B cell (primary cell): ENCODE data around the gene PPP6R1. TPM values are rescaled to one million over a fixed set of nuclear protein-coding genes. Genes with fewer than 3 reads are reported as not detected.

Experiments
- ATAC-seq: fragments of 200-7000 bp; cut with Tn5 transposase; one replicate; pipeline ENCODE4 v1.10.0; 2021; ENCODE audit warnings: low read depth, mild to moderate bottlenecking, moderate number of reproducible peaks, moderate library complexity
- CTCF ChIA-PET: fragments of 350-600 bp; sonication (Branson Sonifier 250); formaldehyde crosslinking; loops from one replicate; lab custom pipeline; 2021; ENCODE audit warnings: antibody characterized with exemption, inconsistent platforms; lab: Charles Lee
- POLR2A ChIA-PET: fragments of 350-600 bp; sonication (Branson Sonifier 250); formaldehyde crosslinking; loops from one replicate; lab custom pipeline; 2021; ENCODE audit warnings: antibody characterized with exemption; lab: Charles Lee
- DNase-seq: peaks from one replicate; pipeline ENCODE4 v3.0.0; 2013
- H2AFZ ChIP-seq: 2 replicates; pipeline ENCODE4 v1.6.1; 2012; ENCODE audit warnings: mild to moderate bottlenecking, low read depth, low read length; ENCODE audit not compliant: insufficient read depth, poor library complexity, severe bottlenecking
- H3K27ac ChIP-seq, 2 donors: 1 replicate in 1 of 2; 2 replicates in 1 of 2; pipeline ENCODE4 v1.5.1; 2012 to 2013; ENCODE audit warnings: low read length in 2 of 2, mild to moderate bottlenecking in 2 of 2, moderate library complexity in 1 of 2
- H3K27me3 ChIP-seq, 4 experiments: fragments of 200-600 bp in 1 of 4; sonication (generic) in 1 of 4; replicated peaks in 1 of 4; 1 replicate in 2 of 4; 2 replicates in 2 of 4; pipeline versions ENCODE4 v1.6.1 to v1.7.0; 2013 to 2016; ENCODE audit warnings: low read length in 3 of 4, mild to moderate bottlenecking in 2 of 4, mixed read lengths in 1 of 4, moderate library complexity in 1 of 4; ENCODE audit not compliant: insufficient read depth in 4 of 4, control insufficient read depth in 3 of 4; ENCODE audit errors: control extremely low read depth in 1 of 4
- H3K36me3 ChIP-seq, 2 experiments: replicated peaks in 1 of 2; 1 replicate in 1 of 2; 2 replicates in 1 of 2; pipeline versions ENCODE4 v1.6.1 to v1.7.1; 2013; ENCODE audit warnings: low read length in 1 of 2; ENCODE audit not compliant: insufficient read depth in 2 of 2, control insufficient read depth in 1 of 2; ENCODE audit errors: control extremely low read depth in 1 of 2, extremely low read depth in 1 of 2
- H3K4me1 ChIP-seq, 2 donors: fragments of 200-600 bp in 1 of 2; sonication (generic) in 1 of 2; 1 replicate in 1 of 2; 2 replicates in 1 of 2; pipeline versions ENCODE4 v1.5.1 to v1.6.1; 2013 to 2017; ENCODE audit warnings: low read length in 2 of 2; ENCODE audit not compliant: control insufficient read depth in 2 of 2, insufficient read depth in 2 of 2
- H3K4me2 ChIP-seq: replicated peaks from 2 replicates; pipeline ENCODE3; 2012; ENCODE audit warnings: mild to moderate bottlenecking, low read depth, low read length; ENCODE audit not compliant: poor library complexity, severe bottlenecking
- H3K4me3 ChIP-seq, 5 experiments: fragments of 200-600 bp in 1 of 5; sonication (generic) in 1 of 5; 1 replicate in 3 of 5; 2 replicates in 2 of 5; pipeline versions ENCODE4 v1.5.1 to v1.7.0; 2011 to 2016; ENCODE audit warnings: low read length in 4 of 5, mild to moderate bottlenecking in 4 of 5, low read depth in 2 of 5, control low read depth in 1 of 5, moderate library complexity in 1 of 5; ENCODE audit not compliant: insufficient read depth in 1 of 5; ENCODE audit errors: control extremely low read depth in 1 of 5, extremely low read depth in 1 of 5
- H3K79me2 ChIP-seq: fragments of 200-600 bp; sonication (generic); one replicate; pipeline ENCODE4 v1.6.0; 2016; ENCODE audit warnings: low read length; ENCODE audit not compliant: control insufficient read depth, insufficient read depth
- H3K9ac ChIP-seq: fragments of 200-600 bp; sonication (generic); 2 replicates; pipeline ENCODE4 v1.6.1; 2017; ENCODE audit warnings: mild to moderate bottlenecking, low read length, moderate library complexity
- H3K9me3 ChIP-seq, 3 donors: one replicate each; pipeline versions ENCODE4 v1.6.1 to v1.7.1; 2013; ENCODE audit warnings: low read length in 2 of 3; ENCODE audit not compliant: control insufficient read depth in 2 of 3, insufficient read depth in 1 of 3; ENCODE audit errors: control extremely low read depth in 1 of 3
- H4K20me1 ChIP-seq: 2 replicates; pipeline ENCODE4 v1.6.0; 2012; ENCODE audit warnings: mild to moderate bottlenecking, low read length; ENCODE audit not compliant: insufficient read depth, control insufficient read depth, poor library complexity, severe bottlenecking
- H3K27ac Mint-ChIP-seq: one replicate; pipeline ENCODE4 v1.8.0; 2021; ENCODE audit warnings: mixed read lengths
- H3K27me3 Mint-ChIP-seq: one replicate; pipeline ENCODE4 v1.8.0; 2021; ENCODE audit warnings: mixed read lengths
- H3K4me1 Mint-ChIP-seq: one replicate; pipeline ENCODE4 v1.8.0; 2021; ENCODE audit warnings: mixed read lengths
- H3K4me3 Mint-ChIP-seq: one replicate; pipeline ENCODE4 v1.8.0; 2021; ENCODE audit warnings: mixed read lengths
- H3K9me3 Mint-ChIP-seq: one replicate; pipeline ENCODE4 v1.8.0; 2022; ENCODE audit warnings: mixed read lengths; ENCODE audit not compliant: insufficient read depth
- EZH2 ChIP-seq: IDR thresholded peaks from 2 replicates; pipeline ENCODE4 v1.6.1; 2012; ENCODE audit warnings: borderline replicate concordance, low read depth, mild to moderate bottlenecking, moderate library complexity, low read length; ENCODE audit not compliant: insufficient read depth, poor library complexity, severe bottlenecking
- WGBS: methylation state at CpG from one replicate; pipeline ENCODE4 v1.1.5; 2013; ENCODE audit warnings: missing lambda C conversion rate; ENCODE audit not compliant: insufficient coverage; 5-methylcytosine and 5-hydroxymethylcytosine counted together
- intact Hi-C: fragments of 100-400 bp; cut with micrococcal nuclease; formaldehyde crosslinking; loops from one replicate; pipeline ENCODE4 v1.10.0; 2022
- polyA plus RNA-seq: library from polyadenylated mRNA; depleted of rRNA; stranded (reverse); fragments of >200 nt; gene quantifications from 2 replicates; pipeline ENCODE4 v1.2.3, GENCODE V29; 2012
- total RNA-seq, 2 donors: library from RNA; stranded (reverse); fragments of 120-200 nt in 1 of 2; gene quantifications; 1 replicate in 1 of 2; 2 replicates in 1 of 2; pipeline versions ENCODE4 v1.2.3 to v1.2.4, GENCODE V29; 2013 to 2022
- TF ChIP-seq, protein P1 (sequence below): fragments of 200-600 bp; IDR thresholded peaks from one replicate; pipeline ENCODE4 v1.8.0; 2022; ENCODE audit warnings: antibody characterized with exemption, mild to moderate bottlenecking

The PPP6R1 gene
- total and polyA plus RNA-seq, 2 donors (not counting 1 experiment from before 2014, with no cell fraction given) = 122 to 193 TPM

DNA sequence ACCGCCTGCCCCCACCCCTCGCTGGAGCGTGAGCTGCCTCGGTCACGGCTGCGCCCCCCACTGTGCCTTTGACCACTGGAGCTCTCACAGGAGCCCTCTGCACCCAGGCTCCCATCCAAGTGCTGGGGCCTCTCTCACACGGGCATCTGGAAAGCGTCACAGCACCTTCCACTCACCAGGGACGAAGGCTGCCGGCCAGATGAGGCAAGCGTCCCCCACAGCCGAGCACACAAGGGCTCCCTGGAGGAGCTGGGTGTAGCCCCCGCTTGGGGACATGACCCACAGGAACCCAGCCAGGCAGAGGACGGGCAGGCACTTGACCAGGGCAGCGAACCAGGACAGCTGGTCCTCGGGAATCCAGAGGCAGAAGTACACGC is 30.8 kb downstream of the PPP6R1 start:
- Histone ChIP-seq H3K36me3 (peaks cover 0 to 68% of the 10 kb centered on the region in 2 experiments), H2AFZ (no peak overlapping the region), H3K4me2 (no peak overlapping the region), H3K4me1 (no peaks in the 10 kb centered on the region), H4K20me1 (peaks cover 69% of the 10 kb centered on the region), H3K79me2 (peaks cover 5% of the 10 kb centered on the region), H3K27me3 (no peaks in the 10 kb centered on the region), H3K4me3 (no peak overlapping the region), H3K27ac (no peak overlapping the region), H3K9me3 (no peaks in the 10 kb centered on the region), H3K9ac (no peak overlapping the region)
- ChIA-PET POLR2A (no interaction called here), CTCF (no interaction called here)
- Mint-ChIP-seq H3K27ac (no peak overlapping the region), H3K27me3 (no peaks in the 10 kb centered on the region), H3K9me3 (no peaks in the 10 kb centered on the region), H3K4me3 (no peak overlapping the region), H3K4me1 (peaks cover 3% of the 10 kb centered on the region)
- intact Hi-C loops = no loop called here
- ATAC-seq = no peak
- 90% methylated on average over 17 of the region's 17 CpGs for WGBS
- no peak for TF ChIP-seq EZH2
- TF ChIP-seq, protein P1, sequence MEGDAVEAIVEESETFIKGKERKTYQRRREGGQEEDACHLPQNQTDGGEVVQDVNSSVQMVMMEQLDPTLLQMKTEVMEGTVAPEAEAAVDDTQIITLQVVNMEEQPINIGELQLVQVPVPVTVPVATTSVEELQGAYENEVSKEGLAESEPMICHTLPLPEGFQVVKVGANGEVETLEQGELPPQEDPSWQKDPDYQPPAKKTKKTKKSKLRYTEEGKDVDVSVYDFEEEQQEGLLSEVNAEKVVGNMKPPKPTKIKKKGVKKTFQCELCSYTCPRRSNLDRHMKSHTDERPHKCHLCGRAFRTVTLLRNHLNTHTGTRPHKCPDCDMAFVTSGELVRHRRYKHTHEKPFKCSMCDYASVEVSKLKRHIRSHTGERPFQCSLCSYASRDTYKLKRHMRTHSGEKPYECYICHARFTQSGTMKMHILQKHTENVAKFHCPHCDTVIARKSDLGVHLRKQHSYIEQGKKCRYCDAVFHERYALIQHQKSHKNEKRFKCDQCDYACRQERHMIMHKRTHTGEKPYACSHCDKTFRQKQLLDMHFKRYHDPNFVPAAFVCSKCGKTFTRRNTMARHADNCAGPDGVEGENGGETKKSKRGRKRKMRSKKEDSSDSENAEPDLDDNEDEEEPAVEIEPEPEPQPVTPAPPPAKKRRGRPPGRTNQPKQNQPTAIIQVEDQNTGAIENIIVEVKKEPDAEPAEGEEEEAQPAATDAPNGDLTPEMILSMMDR = no peak
- DNase-seq = no peak

DNA sequence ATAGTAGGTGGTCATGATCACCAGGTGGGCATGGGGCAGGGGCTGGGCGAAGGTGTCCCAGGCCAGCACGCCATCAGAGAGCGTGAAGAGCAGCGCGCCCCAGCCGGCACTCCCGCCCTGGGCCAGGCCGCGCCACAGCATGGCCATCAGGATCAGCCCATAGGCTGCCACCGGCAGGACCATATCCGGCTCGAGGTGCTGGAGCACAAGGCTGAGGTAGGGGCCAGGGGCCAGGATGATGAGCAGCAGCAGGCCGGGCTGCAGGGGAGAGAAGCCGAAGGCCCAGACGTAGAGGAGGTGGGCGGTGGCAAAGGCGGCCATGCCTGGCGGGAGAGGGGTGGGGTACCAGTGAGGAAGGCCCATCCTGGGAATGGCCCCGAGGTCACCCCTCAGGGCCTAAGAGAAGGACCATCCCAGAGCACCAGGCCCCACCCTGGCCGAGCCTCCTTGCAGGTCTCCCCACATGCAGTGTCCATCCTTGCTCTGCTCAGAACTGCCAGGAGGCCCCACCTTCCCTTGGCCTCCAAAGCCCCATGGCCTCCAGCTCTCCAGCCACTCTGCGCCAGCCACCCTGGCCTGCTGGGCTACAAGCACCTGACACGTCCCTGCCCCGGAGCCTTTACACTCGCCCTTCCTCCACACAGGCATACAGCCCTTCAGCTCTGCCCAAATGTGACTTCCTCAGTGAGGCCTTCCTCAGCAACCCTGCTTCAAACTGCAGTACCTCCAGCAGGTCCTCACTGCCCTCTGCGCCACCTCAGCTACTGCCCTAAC is 31.4 kb downstream of the PPP6R1 start:
- ChIA-PET CTCF (no interaction called here), POLR2A (no interaction called here)
- H4K20me1 ChIP-seq = peaks cover 63% of the 10 kb centered on the region
- no peak overlapping the region for H3K27ac Mint-ChIP-seq
- no peak overlapping the region for H3K4me3 ChIP-seq
- no peak overlapping the region for H3K9ac ChIP-seq
- H2AFZ ChIP-seq = no peak overlapping the region
- no peaks in the 10 kb centered on the region for H3K9me3 ChIP-seq
- WGBS = 93% methylated on average over 25 of the region's 25 CpGs
- no peak for DNase-seq
- no peak overlapping the region for H3K4me3 Mint-ChIP-seq
- TF ChIP-seq, protein P1 = no peak
- TF ChIP-seq EZH2 = no peak
- peaks cover 3% of the 10 kb centered on the region for H3K4me1 Mint-ChIP-seq
- H3K79me2 ChIP-seq = peaks cover under 1% of the 10 kb centered on the region
- no peaks in the 10 kb centered on the region for H3K9me3 Mint-ChIP-seq
- no peaks in the 10 kb centered on the region for H3K4me1 ChIP-seq
- intact Hi-C loops = no loop called here
- no peak overlapping the region for H3K27ac ChIP-seq
- H3K27me3 Mint-ChIP-seq = no peaks in the 10 kb centered on the region
- H3K36me3 ChIP-seq = peaks cover 0 to 62% of the 10 kb centered on the region in 2 experiments
- H3K4me2 ChIP-seq = no peak overlapping the region
- ATAC-seq = no peak
- H3K27me3 ChIP-seq = no peaks in the 10 kb centered on the region
